Gastroesophageal sphincter (tissue), 4 donors: ENCODE results near the gene ONECUT2. TPM values are rescaled to one million over a fixed set of nuclear protein-coding genes. Genes with fewer than 3 reads are reported as not detected.
A peak's percentile ranks its signal among the peaks of the same experiment; 100 is the strongest.

Experiments used
- ATAC-seq: fragments of 150-250 bp; one replicate; pipeline ENCODE4 v1.9.1; 2016; ENCODE audit warnings: mild to moderate bottlenecking, moderate library complexity
- H3K27ac ChIP-seq, 4 donors: fragments of 200-600 bp; sonication (generic) in 3 of 4; 1 replicate in 3 of 4; 2 replicates in 1 of 4; pipeline ENCODE4 v1.5.1; 2016 to 2019
- H3K27me3 ChIP-seq: fragments of 200-600 bp; sonication (generic); one replicate; pipeline ENCODE4 v1.5.1; 2019
- H3K36me3 ChIP-seq, 2 donors: fragments of 200-600 bp; sonication (generic); one replicate each; pipeline ENCODE4 v1.5.1; 2019; ENCODE audit warnings: control low read depth in 1 of 2
- H3K4me1 ChIP-seq, 3 donors: fragments of 200-600 bp; sonication (generic); 1 replicate in 2 of 3; 2 replicates in 1 of 3; pipeline ENCODE4 v1.5.1; 2016 to 2019; ENCODE audit warnings: control low read depth in 2 of 3
- H3K4me3 ChIP-seq, 2 donors: fragments of 200-600 bp; sonication (generic); one replicate each; pipeline ENCODE4 v1.5.1; 2019; ENCODE audit warnings: mild to moderate bottlenecking in 1 of 2, moderate library complexity in 1 of 2
- H3K9me3 ChIP-seq, 3 donors: fragments of 200-600 bp; sonication (generic); one replicate each; pipeline ENCODE4 v1.5.1; 2017 to 2019; ENCODE audit warnings: control low read depth in 2 of 3
- CTCF ChIP-seq, 4 experiments: fragments of 200-600 bp in 2 of 4; fragments of 450-650 bp in 2 of 4; sonication (generic) in 1 of 4; IDR thresholded peaks; one replicate each; pipeline ENCODE4 v1.5.1; 2017 to 2019; ENCODE audit warnings: antibody characterized with exemption in 4 of 4, mild to moderate bottlenecking in 2 of 4, moderate library complexity in 2 of 4
- EP300 ChIP-seq: sonication (generic); formaldehyde crosslinking; IDR thresholded peaks from one replicate; pipeline ENCODE4 v1.6.1; 2017; ENCODE audit warnings: antibody characterized with exemption, mild to moderate bottlenecking
- POLR2A ChIP-seq, 2 donors: fragments of 450-650 bp; IDR thresholded peaks; one replicate each; pipeline ENCODE4 v1.6.1; 2017; ENCODE audit warnings: antibody characterized with exemption in 2 of 2, mild to moderate bottlenecking in 2 of 2, moderate library complexity in 1 of 2
- POLR2AphosphoS5 ChIP-seq: sonication (generic); formaldehyde crosslinking; IDR thresholded peaks from one replicate; pipeline ENCODE4 v1.6.1; 2017; ENCODE audit warnings: antibody characterized with exemption
- WGBS, 2 donors: methylation state at CpG; one replicate each; pipeline ENCODE4 v1.1.5; 2018; ENCODE audit warnings: low coverage in 1 of 2; 5-methylcytosine and 5-hydroxymethylcytosine counted together
- total RNA-seq, 4 donors: library from RNA; depleted of rRNA; stranded (reverse); fragments of >200 nt; gene quantifications; one replicate each; pipeline ENCODE4 v1.1.0, GENCODE V29; 2016

Gene ONECUT2
- total RNA-seq, 4 donors from 2014 or later, result under 0.01 to 0.23 (median 0.06) TPM

- WGBS, 2 donors, result 0% methylated on average over 1 of the region's 1 CpG; no CpG with 5 or more reads in 1 of the 2 donors
- H3K4me3 ChIP-seq, result no peak overlapping the region
- H3K9me3 ChIP-seq, result no peaks in the 10 kb centered on the region
- H3K4me1 ChIP-seq, result peaks cover 0 to 35% (median 21%) of the 10 kb centered on the region in 3 donors
- ATAC-seq, result no peak
- TF ChIP-seq POLR2A (IDR thresholded peaks at IDR 0.05) (no peak), CTCF (IDR thresholded peaks at IDR 0.05) (no peak), POLR2AphosphoS5 (no peak), EP300 (no peak)
- no peaks in the 10 kb centered on the region for H3K36me3 ChIP-seq
- no peak overlapping the region for H3K27ac ChIP-seq
- H3K27me3 ChIP-seq, result peaks cover 99% of the 10 kb centered on the region
Measured at GRCh38 chr18:57443247-57443646, 8.1 kb downstream of the ONECUT2 start.

GRCh38 chr18:57443702-57444101, 8.5 kb downstream of the ONECUT2 start:
- no peaks in the 10 kb centered on the region for H3K9me3 ChIP-seq
- no peaks in the 10 kb centered on the region for H3K36me3 ChIP-seq
- 47 to 82% methylated on average over 2 of the region's 3 CpGs for WGBS, 2 donors
- no peak for TF ChIP-seq EP300
- H3K4me3 ChIP-seq, result no peak overlapping the region
- H3K27ac ChIP-seq, result no peak overlapping the region
- ATAC-seq, result no peak
- peaks cover 0 to 30% (median 17%) of the 10 kb centered on the region in 3 donors for H3K4me1 ChIP-seq
- H3K27me3 ChIP-seq, result peaks cover 95% of the 10 kb centered on the region

GRCh38 chr18:57444301-57444759, 9.2 kb downstream of the ONECUT2 start:
- Histone ChIP-seq H3K4me1 (peaks cover 0 to 24% (median 11%) of the 10 kb centered on the region in 3 donors), H3K9me3 (no peaks in the 10 kb centered on the region), H3K27me3 (peaks cover 90% of the 10 kb centered on the region), H3K27ac (no peak overlapping the region), H3K4me3 (no peak overlapping the region), H3K36me3 (no peaks in the 10 kb centered on the region)
- WGBS, 2 donors, result 37 to 74% methylated on average over 2 to 3 of the region's 3 CpGs
- no peak for TF ChIP-seq POLR2A (IDR thresholded peaks at IDR 0.05)
- no peak for TF ChIP-seq EP300
- no peak for TF ChIP-seq POLR2AphosphoS5
- TF ChIP-seq CTCF (IDR thresholded peaks at IDR 0.05), result no peak
- no peak for ATAC-seq

- no peak for TF ChIP-seq CTCF (IDR thresholded peaks at IDR 0.05)
- no peak for TF ChIP-seq EP300
- TF ChIP-seq POLR2AphosphoS5, result no peak
- TF ChIP-seq POLR2A (IDR thresholded peaks at IDR 0.05), result no peak
Measured at GRCh38 chr18:57445488-57446319, 10.5 kb downstream of the ONECUT2 start.

GRCh38 chr18:57446322-57446721, 11.1 kb downstream of the ONECUT2 start:
- 0 to 2% methylated on average over 4 of the region's 4 CpGs for WGBS, 2 donors
- H3K36me3 ChIP-seq, result no peaks in the 10 kb centered on the region
- H3K9me3 ChIP-seq, result no peaks in the 10 kb centered on the region
- ATAC-seq, result no peak
- H3K4me1 ChIP-seq, result peaks cover 0 to 4% (median 0%) of the 10 kb centered on the region in 3 donors
- TF ChIP-seq CTCF (IDR thresholded peaks at IDR 0.05) (peak in 1 of 4 experiments; percentile 16), POLR2A (IDR thresholded peaks at IDR 0.05) (no peak)
- no peak overlapping the region for H3K4me3 ChIP-seq
- peaks cover 82% of the 10 kb centered on the region for H3K27me3 ChIP-seq
- no peak overlapping the region for H3K27ac ChIP-seq

More at GRCh38 chr18:57445488-57446319, 10.5 kb downstream of the ONECUT2 start:
- Histone ChIP-seq H3K4me1 (peaks cover 0 to 10% (median 0%) of the 10 kb centered on the region in 3 donors), H3K4me3 (no peak overlapping the region), H3K9me3 (no peaks in the 10 kb centered on the region), H3K27ac (no peak overlapping the region), H3K27me3 (peaks cover 86% of the 10 kb centered on the region), H3K36me3 (no peaks in the 10 kb centered on the region)
- WGBS, 2 donors, result 15 to 27% methylated on average over 3 to 8 of the region's 8 CpGs
- no peak for ATAC-seq
